ENCODE results near the gene CPT1B. TPM values are rescaled to one million over a fixed set of nuclear protein-coding genes. Genes with fewer than 3 reads are reported as not detected.

Gene CPT1B
- polyA plus RNA-seq, 1 donor from 2014 or later = 72.4 TPM

GRCh38 chr22:50585781-50586180 lies 7.6 kb upstream of the CPT1B start:
- Histone ChIP-seq H3K9me2 (ENCODE audit: insufficient read depth, low read length) (no peaks in the 10 kb centered on the region), H3K9ac (ENCODE audit: low read length) (no peak overlapping the region), H3K4me3 (ENCODE audit: low read length) (no peak overlapping the region), H3K27ac (ENCODE audit: low read length) (no peak overlapping the region), H3K27me3 (ENCODE audit: insufficient read depth, low read depth, low read length) (no peaks in the 10 kb centered on the region), H3K36me3 (ENCODE audit: insufficient read depth, low read length) (no peaks in the 10 kb centered on the region), H3K9me3 (ENCODE audit: low read length) (no peaks in the 10 kb centered on the region), H3K79me2 (replicated peaks; ENCODE audit: insufficient read depth, low read length) (peaks cover 9% of the 10 kb centered on the region), H3F3A (ENCODE audit: insufficient read depth, low read length, poor library complexity, severe bottlenecking) (no peaks in the 10 kb centered on the region), H4K20me1 (ENCODE audit: insufficient read depth) (no peaks in the 10 kb centered on the region), H2AFZ (ENCODE audit: low read depth, low read length) (no peak overlapping the region), H3K4me2 (ENCODE audit: low read length) (no peak overlapping the region)
- TF ChIP-seq EZH2 (IDR thresholded peaks at IDR 0.05; ENCODE audit: borderline replicate concordance, insufficient read depth, low read length, poor library complexity, severe bottlenecking) (no peak), RAD21 (conservative IDR thresholded peaks at IDR 0.05) (no peak), CTCF (IDR thresholded peaks at IDR 0.05; ENCODE audit: poor library complexity, severe bottlenecking) (no peak), SMC3 (conservative IDR thresholded peaks at IDR 0.05; ENCODE audit: poor library complexity) (no peak), REST (IDR thresholded peaks at IDR 0.05; ENCODE audit: borderline replicate concordance) (no peak), MXI1 (conservative IDR thresholded peaks at IDR 0.05; ENCODE audit: poor library complexity, severe bottlenecking) (no peak), TAF1 (IDR thresholded peaks at IDR 0.05; ENCODE audit: low read depth) (no peak), POLR2AphosphoS5 (IDR thresholded peaks at IDR 0.05) (no peak)

GRCh38 chr22:50585238-50585637 lies 7.0 kb upstream of the CPT1B start:
- Histone ChIP-seq H3K9ac (ENCODE audit: low read length) (no peak overlapping the region), H3K36me3 (ENCODE audit: insufficient read depth, low read length) (no peaks in the 10 kb centered on the region), H3K4me3 (ENCODE audit: low read length) (no peak overlapping the region), H3K27me3 (ENCODE audit: insufficient read depth, low read depth, low read length) (no peaks in the 10 kb centered on the region), H3K79me2 (replicated peaks; ENCODE audit: insufficient read depth, low read length) (peaks cover 9% of the 10 kb centered on the region), H3K4me2 (ENCODE audit: low read length) (no peak overlapping the region), H3F3A (ENCODE audit: insufficient read depth, low read length, poor library complexity, severe bottlenecking) (no peaks in the 10 kb centered on the region), H2AFZ (ENCODE audit: low read depth, low read length) (no peak overlapping the region), H4K20me1 (ENCODE audit: insufficient read depth) (no peaks in the 10 kb centered on the region), H3K27ac (ENCODE audit: low read length) (no peak overlapping the region), H3K9me3 (ENCODE audit: low read length) (no peaks in the 10 kb centered on the region), H3K9me2 (ENCODE audit: insufficient read depth, low read length) (no peaks in the 10 kb centered on the region)
- TF ChIP-seq CTCF (IDR thresholded peaks at IDR 0.05; ENCODE audit: poor library complexity, severe bottlenecking) = no peak
- no peak for TF ChIP-seq EZH2 (IDR thresholded peaks at IDR 0.05; ENCODE audit: borderline replicate concordance, insufficient read depth, low read length, poor library complexity, severe bottlenecking)
- no peak for TF ChIP-seq MXI1 (conservative IDR thresholded peaks at IDR 0.05; ENCODE audit: poor library complexity, severe bottlenecking)
- TF ChIP-seq POLR2AphosphoS5 (IDR thresholded peaks at IDR 0.05) = no peak
- no peak for TF ChIP-seq REST (IDR thresholded peaks at IDR 0.05; ENCODE audit: borderline replicate concordance)
- no peak for TF ChIP-seq TAF1 (IDR thresholded peaks at IDR 0.05; ENCODE audit: low read depth)
- no peak for TF ChIP-seq EP300 (conservative IDR thresholded peaks at IDR 0.05; ENCODE audit: poor library complexity, severe bottlenecking)
- no peak for TF ChIP-seq RAD21 (conservative IDR thresholded peaks at IDR 0.05)
- TF ChIP-seq SMC3 (conservative IDR thresholded peaks at IDR 0.05; ENCODE audit: poor library complexity) = no peak

Data from neural cell (in vitro differentiated cells).